HG03045 (cell line): ENCODE measurements around the gene GDF11.

Source experiments
- ATAC-seq: cut with Tn5 transposase; IDR thresholded peaks from one replicate; pipeline ENCODE4 v1.9.1; 2021; ENCODE audit warnings: mild to moderate bottlenecking, moderate library complexity; ENCODE audit not compliant: unreplicated experiment

GDF11 gene

DNA sequence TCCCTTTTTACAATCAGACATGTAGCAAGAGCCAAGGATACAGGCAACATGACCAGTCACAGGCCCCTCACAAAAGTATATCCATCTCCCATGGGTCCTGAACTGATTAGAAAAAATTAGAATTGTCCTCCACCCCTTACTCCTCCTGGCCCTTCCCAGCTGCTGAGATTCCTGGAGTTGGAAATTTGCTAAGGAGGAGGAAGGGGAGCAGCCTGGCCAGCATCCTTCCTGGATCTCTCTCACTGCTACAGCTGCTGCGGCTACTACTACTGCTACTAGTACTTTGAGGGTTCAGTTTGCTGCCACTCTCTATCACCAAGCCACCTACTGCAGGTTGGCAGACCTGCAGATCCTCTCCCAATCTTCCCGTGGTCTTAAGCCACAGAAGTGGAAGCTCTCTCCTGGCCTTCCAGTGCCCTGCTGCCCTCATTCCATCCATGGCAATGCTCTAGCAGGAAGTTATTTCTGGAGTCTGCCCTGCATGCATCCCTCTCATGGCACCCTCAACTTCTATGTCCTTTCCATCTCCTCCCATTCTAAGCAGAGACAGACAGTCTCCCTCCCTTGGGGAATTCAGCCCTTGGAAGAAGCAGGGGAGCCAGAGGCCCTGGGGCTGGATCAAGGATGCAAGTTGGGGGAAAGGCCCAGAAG is 36.2 kb upstream of the GDF11 start:
- ATAC-seq = no peak

DNA sequence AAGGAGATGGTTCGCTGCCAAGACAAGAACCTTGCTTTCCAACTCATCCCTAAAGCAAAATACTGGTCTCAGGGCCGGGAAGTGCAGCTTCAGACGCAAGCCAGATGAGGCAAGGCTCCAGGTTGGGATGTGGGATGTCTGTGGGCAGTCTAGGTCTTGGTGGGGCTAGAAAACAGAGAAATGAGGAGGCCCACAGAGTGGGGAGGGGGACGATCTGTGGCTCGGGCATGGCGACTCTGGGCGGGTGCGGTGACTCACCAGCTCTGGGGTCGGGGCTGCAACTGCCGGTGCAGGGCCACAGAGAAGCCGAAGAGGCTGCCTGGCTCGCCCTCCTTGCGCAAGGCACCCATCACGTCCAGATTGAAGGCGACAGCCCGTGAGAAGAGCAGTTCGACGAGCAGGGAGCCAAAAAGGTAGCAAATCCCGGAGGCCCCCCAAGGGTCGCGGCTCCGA is 35.7 kb upstream of the GDF11 start:
- no peak for ATAC-seq

GRCh38 chr12:55707841-55708694 is 34.9 kb upstream of the GDF11 start, which contains the start of gene ITGA7:
Gene ITGA7, minus strand, starts transcription at chr12:55707904. Its CDS starts 222 bp downstream, at chr12:55707682.
- ATAC-seq = peak; percentile 75

DNA sequence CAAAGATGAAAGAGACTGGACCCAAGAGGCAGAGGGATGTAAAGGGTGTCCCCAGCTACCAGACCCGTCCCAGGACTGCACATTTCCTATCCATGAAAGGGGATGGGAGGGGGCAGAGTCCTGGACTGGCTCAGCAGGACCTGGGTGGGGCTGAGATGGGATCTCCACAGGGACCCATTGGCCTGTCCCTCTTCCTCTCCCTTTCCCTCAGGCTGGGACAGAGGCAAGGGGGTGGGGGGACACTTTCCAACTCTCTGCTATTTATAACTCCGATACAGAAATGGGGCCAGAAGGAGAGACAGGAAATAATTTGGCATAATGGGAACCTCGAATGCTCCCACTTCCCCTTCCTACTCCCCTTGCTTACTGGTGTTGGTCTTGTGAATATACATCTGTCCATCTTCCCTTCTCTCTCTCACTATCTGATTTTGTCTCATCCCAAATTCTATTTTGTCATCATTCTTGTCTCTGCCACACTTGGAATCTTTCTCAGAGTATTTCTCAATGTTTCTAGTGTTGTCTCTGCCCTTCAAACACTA is 34.2 kb upstream of the GDF11 start:
- no peak for ATAC-seq

DNA sequence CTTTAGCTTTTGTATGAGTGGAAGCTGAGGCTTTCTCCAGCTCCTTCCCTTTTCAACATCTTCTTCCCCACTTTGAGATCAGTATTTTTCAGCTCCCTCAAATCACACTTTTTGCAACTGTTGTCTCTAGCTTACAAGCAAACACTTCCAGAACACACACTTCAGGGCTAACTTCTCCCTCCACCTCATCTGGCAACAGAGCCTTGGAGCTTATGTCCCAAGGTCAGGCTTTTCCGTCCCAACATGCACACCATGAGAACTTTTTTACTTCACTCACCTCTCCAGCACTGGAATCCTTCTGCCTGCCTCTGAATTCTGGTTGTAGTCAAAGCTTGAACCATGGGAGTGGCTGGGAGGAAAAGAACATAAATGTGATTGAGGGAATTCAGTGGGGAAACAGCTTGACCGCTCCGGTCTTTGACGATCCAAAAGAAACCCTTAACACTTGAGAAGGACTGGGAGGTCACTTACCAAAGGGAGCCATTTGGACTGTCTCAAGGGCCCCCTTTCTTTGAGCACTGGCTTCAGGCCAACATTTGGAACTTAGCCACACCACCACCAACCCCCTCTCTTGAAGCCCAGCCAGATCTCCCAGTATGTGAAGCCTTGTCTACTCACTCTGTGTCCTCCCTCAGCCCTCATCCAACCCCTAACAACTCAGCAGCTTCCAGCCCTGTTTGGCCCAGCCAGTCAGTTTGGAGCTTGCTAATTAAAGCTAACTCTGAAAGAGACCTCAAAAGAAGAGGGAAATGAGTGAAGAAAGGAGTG is 31.0 kb upstream of the GDF11 start:
- no peak for ATAC-seq

- ATAC-seq = no peak
Observed at GRCh38 chr12:55712700-55713415, 30.1 kb upstream of the GDF11 start.

- no peak for ATAC-seq
Observed at GRCh38 chr12:55713721-55714120, 29.2 kb upstream of the GDF11 start.

DNA sequence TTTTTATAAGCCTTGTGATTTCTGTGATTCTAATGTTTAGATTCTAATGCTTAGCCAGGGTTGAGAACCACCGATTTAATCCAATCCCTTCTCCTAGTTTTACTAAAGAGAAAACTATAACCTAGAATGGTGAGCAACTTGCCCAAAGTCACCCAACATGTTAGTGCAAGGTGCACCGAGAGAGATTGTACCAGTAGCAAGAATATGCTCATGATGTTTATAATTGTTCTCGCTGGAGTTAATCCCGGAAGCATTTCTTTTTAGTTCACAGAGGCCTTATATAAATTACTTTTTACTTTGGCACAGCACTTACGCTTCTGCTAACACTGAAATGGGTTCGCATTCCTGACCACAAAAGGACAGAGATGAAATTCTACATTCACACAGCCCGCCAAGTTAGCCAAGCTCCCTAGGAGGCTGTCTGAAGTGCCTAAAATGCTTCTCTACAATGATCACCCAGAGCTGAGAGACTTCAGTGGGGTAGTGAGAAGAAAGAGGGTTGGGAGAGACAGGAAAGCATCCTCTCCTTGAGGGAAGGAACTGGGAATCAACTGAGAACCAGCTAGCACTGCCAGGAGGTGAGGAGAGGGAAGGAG is 27.7 kb upstream of the GDF11 start:
- no peak for ATAC-seq

- ATAC-seq = peak; percentile 93
Observed at GRCh38 chr12:55715833-55716581, 26.9 kb upstream of the GDF11 start, which contains the start of gene BLOC1S1. Gene BLOC1S1, plus strand, starts transcription at chr12:55716046. Its CDS starts 6 bp downstream, at chr12:55716052.

DNA sequence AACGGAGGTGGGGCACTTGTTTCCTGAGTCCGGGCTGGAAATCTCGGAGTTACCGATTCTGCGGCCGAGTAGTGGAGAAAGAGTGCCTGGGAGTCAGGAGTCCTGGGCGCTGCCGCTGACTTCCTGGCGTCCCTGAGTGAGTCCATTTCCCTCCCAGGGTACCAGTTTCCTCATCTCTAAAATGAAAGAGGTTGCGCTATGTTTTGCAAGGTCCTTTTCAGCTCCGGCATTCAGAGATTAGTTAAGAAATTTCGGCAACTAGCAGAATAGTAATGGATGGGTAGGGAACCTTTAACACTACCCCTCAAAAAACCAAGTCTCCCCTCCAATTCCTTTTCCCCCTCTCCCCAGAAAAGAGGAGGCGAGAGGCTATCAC is 26.4 kb upstream of the GDF11 start:
- ATAC-seq = no peak

GRCh38 chr12:55717011-55718007 is 25.6 kb upstream of the GDF11 start:
- ATAC-seq = no peak

- ATAC-seq = no peak
Observed at GRCh38 chr12:55718015-55718414, 24.9 kb upstream of the GDF11 start.

- no peak for ATAC-seq
Observed at GRCh38 chr12:55718624-55719275, 24.2 kb upstream of the GDF11 start.

DNA sequence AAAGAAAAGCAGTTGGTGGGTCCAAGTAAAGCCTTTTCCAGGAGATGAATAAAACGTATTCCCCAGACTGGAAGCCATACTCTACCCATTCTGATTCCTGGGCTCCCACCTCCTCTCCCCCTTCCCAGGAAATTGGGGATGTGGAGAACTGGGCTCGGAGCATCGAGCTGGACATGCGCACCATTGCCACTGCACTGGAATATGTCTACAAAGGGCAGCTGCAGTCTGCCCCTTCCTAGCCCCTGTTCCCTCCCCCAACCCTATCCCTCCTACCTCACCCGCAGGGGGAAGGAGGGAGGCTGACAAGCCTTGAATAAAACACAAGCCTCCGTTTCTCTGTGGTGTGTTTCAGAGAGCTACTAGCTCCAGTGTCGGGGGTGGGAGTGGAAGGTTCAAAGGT is 23.6 kb upstream of the GDF11 start:
- no peak for ATAC-seq

GRCh38 chr12:55720071-55720564 is 22.8 kb upstream of the GDF11 start, which contains the start of gene RDH5:
Gene RDH5, plus strand, starts transcription at chr12:55720393. Its CDS starts 792 bp downstream, at chr12:55721185.
- ATAC-seq = no peak

DNA sequence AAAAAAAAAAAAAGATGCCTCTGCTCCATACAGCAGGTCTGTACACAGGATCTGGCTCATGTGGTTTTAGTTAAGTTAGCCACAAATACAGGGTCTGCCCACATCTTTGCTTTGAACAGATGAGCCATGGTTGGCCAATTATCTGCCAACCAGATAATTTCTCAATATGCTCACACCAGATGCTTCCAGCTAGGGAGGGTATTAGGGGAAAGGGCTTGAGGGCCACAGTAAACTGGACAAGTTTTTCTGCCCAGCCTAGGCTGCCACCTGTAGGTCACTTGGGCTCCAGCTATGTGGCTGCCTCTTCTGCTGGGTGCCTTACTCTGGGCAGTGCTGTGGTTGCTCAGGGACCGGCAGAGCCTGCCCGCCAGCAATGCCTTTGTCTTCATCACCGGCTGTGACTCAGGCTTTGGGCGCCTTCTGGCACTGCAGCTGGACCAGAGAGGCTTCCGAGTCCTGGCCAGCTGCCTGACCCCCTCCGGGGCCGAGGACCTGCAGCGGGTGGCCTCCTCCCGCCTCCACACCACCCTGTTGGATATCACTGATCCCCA is 22.0 kb upstream of the GDF11 start:
- no peak for ATAC-seq

GRCh38 chr12:55721601-55722213 is 21.2 kb upstream of the GDF11 start:
- no peak for ATAC-seq
